Right atrium auricular region (tissue), 2 donors: Measurements from ENCODE around the gene DGUOK. TPM values are rescaled to one million over a fixed set of nuclear protein-coding genes. Genes with fewer than 3 reads are reported as not detected.

Source experiments
- DNase-seq: peaks from one replicate; pipeline ENCODE4 v3.0.0-alpha.2; 2019; ENCODE audit warnings: low spot score
- H3K27ac ChIP-seq, 2 donors: fragments of 200-600 bp; sonication (generic); 1 replicate in 1 of 2; 2 replicates in 1 of 2; pipeline ENCODE4 v1.5.1; 2016 to 2019
- H3K27me3 ChIP-seq, 2 donors: fragments of 200-600 bp; sonication (generic); one replicate each; pipeline versions ENCODE4 v1.5.1 to v1.6.0; 2017 to 2019
- H3K36me3 ChIP-seq: fragments of 200-600 bp; sonication (generic); one replicate; pipeline ENCODE4 v1.5.1; 2016
- H3K4me1 ChIP-seq, 2 donors: fragments of 200-600 bp; sonication (generic); one replicate each; pipeline versions ENCODE4 v1.5.1 to v1.6.0; 2017 to 2019
- H3K4me3 ChIP-seq, 2 donors: fragments of 200-600 bp; sonication (generic); 1 replicate in 1 of 2; 2 replicates in 1 of 2; pipeline ENCODE4 v1.5.1; 2017 to 2019; ENCODE audit warnings: mild to moderate bottlenecking in 1 of 2, moderate library complexity in 1 of 2
- H3K9me3 ChIP-seq, 2 donors: fragments of 200-600 bp; sonication (generic); one replicate each; pipeline ENCODE4 v1.5.1; 2019
- total RNA-seq, 2 donors: library from RNA; depleted of rRNA; stranded (reverse); fragments of >200 nt; gene quantifications; one replicate each; pipeline ENCODE4 v1.1.0, GENCODE V29; 2016
- TF ChIP-seq, protein P1 (sequence below), 2 donors: fragments of 200-600 bp; sonication (generic); IDR thresholded peaks; one replicate each; pipeline ENCODE4 v1.5.1; 2019; ENCODE audit warnings: antibody characterized with exemption in 2 of 2

Gene DGUOK
- total RNA-seq, 2 donors from 2014 or later = 33.7 to 36.2 TPM

DNA sequence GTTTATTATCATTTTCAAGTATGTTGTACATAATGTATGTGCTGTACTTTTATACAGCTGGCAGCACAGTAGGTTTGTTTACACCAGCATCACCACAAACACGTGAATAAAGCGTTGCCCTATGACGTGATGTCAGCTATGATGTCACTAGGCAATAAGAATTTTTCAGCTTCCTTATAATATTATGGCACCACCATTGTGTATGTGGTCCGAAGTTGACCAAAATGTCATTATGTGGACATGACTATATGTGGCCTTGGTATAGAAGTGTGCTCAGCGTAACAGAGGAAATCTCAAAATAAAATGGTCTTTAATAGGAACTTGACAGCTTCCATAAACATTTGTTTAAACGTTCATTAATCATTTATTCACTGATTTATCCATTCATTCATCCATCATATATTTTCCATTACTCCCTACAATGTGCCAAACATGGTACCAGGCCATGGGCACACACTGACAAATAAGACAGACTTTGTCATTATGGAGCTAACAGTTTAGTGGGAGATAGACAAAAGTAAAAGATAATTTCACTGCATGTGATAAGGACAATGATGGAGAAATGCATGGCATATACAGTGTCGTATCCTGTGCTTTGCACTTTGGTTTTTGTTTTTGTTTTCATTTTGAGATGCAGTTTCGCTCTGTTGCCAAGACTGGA lies 15.0 kb upstream of the DGUOK start:
- Histone ChIP-seq H3K9me3 (no peaks in the 10 kb centered on the region), H3K4me3 (no peak overlapping the region), H3K36me3 (no peaks in the 10 kb centered on the region), H3K27me3 (no peaks in the 10 kb centered on the region), H3K27ac (no peak overlapping the region), H3K4me1 (no peaks in the 10 kb centered on the region)
- TF ChIP-seq, protein P1, sequence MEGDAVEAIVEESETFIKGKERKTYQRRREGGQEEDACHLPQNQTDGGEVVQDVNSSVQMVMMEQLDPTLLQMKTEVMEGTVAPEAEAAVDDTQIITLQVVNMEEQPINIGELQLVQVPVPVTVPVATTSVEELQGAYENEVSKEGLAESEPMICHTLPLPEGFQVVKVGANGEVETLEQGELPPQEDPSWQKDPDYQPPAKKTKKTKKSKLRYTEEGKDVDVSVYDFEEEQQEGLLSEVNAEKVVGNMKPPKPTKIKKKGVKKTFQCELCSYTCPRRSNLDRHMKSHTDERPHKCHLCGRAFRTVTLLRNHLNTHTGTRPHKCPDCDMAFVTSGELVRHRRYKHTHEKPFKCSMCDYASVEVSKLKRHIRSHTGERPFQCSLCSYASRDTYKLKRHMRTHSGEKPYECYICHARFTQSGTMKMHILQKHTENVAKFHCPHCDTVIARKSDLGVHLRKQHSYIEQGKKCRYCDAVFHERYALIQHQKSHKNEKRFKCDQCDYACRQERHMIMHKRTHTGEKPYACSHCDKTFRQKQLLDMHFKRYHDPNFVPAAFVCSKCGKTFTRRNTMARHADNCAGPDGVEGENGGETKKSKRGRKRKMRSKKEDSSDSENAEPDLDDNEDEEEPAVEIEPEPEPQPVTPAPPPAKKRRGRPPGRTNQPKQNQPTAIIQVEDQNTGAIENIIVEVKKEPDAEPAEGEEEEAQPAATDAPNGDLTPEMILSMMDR (IDR thresholded peaks at IDR 0.05) = no peak
- DNase-seq = no peak

DNA sequence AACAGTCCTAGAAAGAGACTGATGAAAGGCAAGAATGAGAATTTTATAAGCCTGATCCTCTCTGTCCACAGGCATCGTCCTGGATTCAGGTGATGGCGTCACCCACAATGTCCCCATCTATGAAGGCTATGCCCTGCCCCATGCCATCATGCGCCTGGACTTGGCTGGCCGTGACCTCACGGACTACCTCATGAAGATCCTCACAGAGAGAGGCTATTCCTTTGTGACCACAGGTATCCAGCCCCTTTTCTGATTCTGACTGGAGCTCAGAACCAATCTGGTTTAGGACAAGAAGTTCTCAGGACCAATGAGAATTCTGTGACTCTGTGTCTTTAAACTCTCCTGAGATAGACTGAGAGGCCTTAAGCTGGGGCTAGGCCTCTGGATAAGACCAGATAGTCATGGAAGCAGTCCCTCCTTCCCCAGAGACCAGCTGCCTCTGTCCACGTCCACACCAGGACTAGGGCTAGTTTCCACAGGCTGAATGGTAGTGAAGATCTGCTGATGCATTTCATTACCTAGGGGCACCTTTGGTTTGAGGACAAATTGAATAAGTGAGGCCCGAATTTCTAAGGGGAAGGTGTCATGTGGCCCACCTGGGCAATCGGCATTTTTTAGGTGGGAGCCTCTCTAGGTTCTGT lies 13.1 kb upstream of the DGUOK start:
- no peaks in the 10 kb centered on the region for H3K9me3 ChIP-seq
- no peak overlapping the region for H3K27ac ChIP-seq
- H3K36me3 ChIP-seq = no peaks in the 10 kb centered on the region
- no peak overlapping the region for H3K4me3 ChIP-seq
- TF ChIP-seq, protein P1 (IDR thresholded peaks at IDR 0.05) = no peak
- H3K4me1 ChIP-seq = no peaks in the 10 kb centered on the region
- no peaks in the 10 kb centered on the region for H3K27me3 ChIP-seq
- no peak for DNase-seq

DNA sequence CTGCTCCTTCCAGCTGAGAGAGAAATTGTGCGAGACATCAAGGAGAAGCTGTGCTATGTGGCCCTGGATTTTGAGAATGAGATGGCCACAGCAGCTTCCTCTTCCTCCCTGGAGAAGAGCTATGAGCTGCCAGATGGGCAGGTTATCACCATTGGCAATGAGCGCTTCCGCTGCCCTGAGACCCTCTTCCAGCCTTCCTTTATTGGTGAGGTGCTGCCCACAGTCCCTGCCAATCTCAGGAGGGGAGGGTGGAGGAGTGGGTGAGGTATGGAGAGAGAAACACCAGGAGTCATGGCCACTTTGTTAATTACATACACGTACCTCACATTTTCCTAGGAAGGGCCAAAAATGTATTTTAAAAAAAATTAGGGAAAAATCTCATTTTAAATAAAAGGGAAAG lies 12.0 kb upstream of the DGUOK start:
- Histone ChIP-seq H3K4me1 (no peaks in the 10 kb centered on the region), H3K36me3 (no peaks in the 10 kb centered on the region), H3K27ac (no peak overlapping the region), H3K4me3 (no peak overlapping the region), H3K9me3 (no peaks in the 10 kb centered on the region), H3K27me3 (no peaks in the 10 kb centered on the region)
- TF ChIP-seq, protein P1 (IDR thresholded peaks at IDR 0.05) = no peak
- DNase-seq = no peak

DNA sequence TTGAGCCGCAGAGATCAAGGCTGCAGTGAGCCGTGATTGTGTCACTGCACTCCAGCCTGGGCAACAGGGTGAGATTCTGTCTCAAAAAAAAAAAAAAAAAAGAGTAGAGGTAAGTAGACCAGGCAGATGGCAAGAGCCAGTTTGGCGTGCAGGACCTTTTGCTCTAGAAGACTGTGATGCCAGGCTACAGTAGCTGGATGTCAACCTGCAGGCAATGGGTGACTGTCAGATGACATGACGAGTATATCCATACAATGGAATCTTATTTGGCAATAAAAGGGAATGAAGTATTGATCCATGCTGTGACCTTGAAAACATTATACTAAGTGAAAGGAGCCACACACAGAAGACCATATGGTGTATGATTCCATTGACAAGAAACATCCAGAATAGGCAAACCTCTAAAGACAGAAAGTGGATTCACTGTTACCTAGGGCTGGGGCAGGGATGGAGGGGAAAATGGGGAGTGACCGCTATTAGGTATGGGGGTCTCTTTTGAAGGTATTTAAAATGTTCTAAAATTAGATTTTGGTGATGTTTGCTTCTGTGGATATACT lies 11.2 kb upstream of the DGUOK start:
- Histone ChIP-seq H3K27ac (no peak overlapping the region), H3K4me1 (no peaks in the 10 kb centered on the region), H3K4me3 (no peak overlapping the region), H3K36me3 (no peaks in the 10 kb centered on the region), H3K27me3 (no peaks in the 10 kb centered on the region), H3K9me3 (no peaks in the 10 kb centered on the region)
- TF ChIP-seq, protein P1 (IDR thresholded peaks at IDR 0.05) = no peak
- no peak for DNase-seq

DNA sequence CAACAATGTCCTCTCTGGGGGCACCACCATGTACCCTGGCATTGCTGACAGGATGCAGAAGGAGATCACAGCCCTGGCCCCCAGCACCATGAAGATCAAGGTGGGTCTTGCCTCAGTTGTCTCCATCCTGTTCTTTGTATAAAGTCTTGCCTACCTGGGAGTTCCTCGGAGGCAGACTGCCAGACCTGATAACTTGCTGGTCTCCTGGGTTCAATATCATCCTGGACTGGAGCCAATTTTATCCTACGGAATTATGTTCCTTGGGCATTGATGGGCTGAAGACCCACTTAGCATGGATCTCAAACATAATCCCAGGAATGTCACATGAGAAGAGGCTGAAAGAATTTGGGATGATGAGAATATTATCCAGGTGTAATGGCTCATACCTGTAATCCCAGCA lies 10.0 kb upstream of the DGUOK start:
- Histone ChIP-seq H3K27ac (no peak overlapping the region), H3K4me3 (no peak overlapping the region), H3K27me3 (no peaks in the 10 kb centered on the region), H3K4me1 (no peaks in the 10 kb centered on the region), H3K9me3 (no peaks in the 10 kb centered on the region), H3K36me3 (no peaks in the 10 kb centered on the region)
- TF ChIP-seq, protein P1 (IDR thresholded peaks at IDR 0.05) = no peak
- DNase-seq = no peak
